HG02840 (cell line): ENCODE measurements around the gene MESD.

Source experiments
- ATAC-seq: cut with Tn5 transposase; IDR thresholded peaks from one replicate; pipeline ENCODE4 v1.9.1; 2021; ENCODE audit warnings: mild to moderate bottlenecking, moderate library complexity, moderate number of reproducible peaks; ENCODE audit not compliant: unreplicated experiment, low FRiP score

MESD gene

DNA sequence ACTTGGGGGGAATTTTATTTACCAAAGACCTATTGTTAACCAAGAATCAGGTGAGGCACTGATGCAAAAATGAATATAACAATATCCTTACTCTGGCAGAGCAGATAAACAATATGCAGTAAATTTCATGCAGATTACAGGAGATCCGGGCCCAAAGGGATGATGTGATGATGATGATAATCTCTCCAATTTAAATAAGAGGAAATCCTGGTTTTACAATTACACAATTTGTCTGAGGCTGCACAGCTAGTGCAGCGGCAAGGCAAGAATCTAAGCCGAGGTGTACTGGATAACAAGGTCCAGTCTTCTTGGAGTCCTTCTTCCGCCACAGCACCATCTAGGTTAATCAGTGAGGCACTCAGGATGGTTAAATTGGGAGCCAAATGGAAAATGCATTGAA lies 2.4 kb upstream of the MESD start:
- no peak for ATAC-seq

DNA sequence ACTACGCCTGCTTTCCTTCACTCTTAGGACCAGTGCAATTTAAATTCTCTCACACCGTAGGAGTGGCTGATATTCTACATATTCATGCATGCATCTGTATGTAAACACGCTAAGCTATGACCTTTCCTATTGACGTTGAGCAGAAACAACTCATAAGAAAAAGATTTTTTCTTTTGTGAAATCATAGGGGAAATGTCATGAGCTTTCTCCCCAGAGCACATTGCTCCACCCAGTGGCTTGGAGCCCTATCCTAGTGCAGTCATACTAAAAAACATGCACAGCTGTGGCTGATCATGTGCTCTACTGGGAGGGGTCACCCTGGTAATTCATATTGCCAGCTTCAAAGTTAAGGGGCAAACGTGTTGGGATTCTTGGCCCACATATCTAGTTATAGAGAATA lies 1.8 kb upstream of the MESD start:
- ATAC-seq, result no peak

DNA sequence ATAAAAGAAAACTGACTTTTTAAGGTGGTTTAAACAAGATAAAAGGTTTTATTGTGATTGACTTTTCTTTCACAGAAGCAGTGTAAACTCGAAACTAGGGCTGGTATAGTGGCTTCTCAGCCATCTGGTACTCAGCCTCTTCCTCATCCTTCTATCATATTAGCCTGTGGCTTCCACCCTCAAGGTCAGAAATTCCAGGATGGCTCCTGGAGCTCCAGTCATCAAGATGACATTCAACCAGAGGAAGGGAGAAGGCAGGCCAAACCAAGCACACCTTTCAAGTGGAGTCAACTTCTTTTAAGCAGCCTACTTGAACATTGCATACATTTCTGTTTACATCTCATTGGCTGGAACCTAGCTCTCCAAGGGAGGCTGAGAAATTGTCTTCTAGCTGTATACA lies 1.3 kb upstream of the MESD start:
- ATAC-seq, result no peak

DNA sequence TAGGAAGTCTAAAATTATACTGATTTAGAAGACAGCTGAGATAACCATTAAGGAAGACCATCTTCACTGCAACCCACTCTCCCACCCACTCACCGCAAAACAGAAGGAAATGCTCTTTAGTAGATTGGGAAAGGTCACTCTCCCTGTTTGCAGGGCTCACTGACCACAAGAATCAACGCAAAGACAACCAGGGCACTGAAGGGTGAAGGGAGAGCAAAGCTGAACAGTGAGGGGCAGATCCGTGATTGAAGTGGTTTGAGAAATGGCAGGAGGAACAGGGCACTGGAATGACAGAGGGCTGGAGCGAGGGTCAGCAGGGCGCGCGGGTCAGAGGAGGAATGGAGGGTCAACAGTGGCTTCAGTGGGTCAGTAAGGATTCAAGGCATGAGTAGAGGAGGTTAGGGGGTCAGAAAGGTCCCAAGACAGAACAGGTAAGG lies 520 bp downstream of the MESD start:
- no peak for ATAC-seq

DNA sequence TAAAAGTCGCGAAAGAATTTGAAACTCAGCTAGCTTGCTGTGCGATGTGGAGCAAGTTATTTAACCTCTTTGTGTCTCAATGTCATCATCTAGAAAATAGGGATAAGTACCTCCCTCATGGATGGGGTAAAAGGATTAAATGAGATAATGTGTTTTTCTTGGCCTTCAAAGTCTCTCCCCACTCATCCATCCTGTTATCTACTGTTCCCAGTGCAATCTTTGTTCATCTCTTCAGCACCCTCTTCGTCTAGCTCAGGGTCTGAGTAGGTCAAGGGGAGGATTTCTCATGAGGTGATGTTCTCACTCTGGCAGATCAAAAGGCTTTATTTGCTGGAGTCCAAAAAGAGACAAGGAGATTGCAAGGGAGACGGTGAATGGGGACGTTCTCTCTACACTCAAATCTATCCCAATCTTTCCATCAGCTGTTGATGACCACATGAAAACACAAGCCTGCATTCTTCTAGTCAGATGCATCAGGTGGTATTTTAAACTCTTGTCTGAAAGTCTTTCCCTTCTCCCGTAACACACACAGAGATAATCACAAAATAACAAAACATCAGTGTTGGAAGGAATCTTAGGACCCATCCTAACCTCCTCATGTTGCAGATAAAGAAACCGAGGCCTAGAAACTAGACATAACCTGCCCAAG lies 1.3 kb downstream of the MESD start:
- ATAC-seq, result no peak

DNA sequence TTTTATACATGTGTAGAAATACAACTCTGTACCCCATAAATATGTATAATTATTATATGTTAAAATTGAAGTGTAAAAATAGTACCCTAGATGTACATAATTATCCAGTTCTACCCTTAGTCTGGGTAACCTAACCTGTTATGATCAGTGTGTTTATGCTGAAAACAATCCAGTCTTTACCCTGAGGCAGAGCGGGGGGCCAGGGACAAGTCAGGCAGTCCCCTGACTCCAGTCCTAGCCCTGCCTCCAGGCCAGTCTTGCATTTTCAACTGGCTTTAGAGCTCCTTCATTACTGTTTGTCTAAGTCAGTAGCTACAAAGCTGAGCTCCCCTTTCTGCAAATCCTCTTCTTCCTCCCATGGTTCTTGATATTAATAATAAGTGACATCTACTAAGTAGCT lies 3.1 kb downstream of the MESD start:
- no peak for ATAC-seq

DNA sequence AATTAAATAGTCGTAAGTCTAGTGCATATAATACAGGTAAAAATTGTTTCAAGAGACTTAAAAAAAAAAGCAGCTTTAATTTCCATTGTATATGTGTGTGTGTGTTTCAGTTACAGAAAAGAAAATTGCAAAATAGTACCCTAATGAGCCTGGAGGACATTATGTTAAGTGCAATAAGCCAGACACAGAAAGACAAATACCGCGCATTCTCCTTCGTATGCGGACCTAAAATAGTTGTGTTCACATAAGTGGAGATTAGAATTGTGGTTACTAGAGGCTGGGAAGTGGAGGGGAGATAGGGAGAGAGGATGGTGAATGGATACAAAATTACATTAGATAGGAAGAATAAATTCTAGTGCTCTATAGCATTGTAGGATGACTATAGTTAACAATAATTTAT lies 3.6 kb downstream of the MESD start:
- no peak for ATAC-seq

DNA sequence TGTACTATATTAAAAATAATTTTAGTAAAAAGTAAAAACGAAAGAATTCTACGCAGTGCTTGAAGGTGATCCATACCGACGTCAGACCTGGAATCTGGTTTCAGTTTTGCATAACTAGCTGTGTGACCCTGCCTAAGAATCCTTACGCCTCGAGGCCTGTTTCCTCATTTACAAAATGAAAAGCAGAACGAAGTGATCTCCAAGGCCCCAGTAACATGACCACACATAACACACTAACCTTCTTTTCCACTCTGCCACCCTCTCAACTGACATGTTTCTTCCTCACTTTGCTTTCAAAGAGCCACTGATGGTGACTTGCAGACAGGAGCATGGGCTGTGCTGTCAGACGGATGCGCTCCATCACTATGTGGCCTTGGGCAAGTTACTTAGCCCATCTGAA lies 4.8 kb downstream of the MESD start:
- ATAC-seq, result no peak

DNA sequence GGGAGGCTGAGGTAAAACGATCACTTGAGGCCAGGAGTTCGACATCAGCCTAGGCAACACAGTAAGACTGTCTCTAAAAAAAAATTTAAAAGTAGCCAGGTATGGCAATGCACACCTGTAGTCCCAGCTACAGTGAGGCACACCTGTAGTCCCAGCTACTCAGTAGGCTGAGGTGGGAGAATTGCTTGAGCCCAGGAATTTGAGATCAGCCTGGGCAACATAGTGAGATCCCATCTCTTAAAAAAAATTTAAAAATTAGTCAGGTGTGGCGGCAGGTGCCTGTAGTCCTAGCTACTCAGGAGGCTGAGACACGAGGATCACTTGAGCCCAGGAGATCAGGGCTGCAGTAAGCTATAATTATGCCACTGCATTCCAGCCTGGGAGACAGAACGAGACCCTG lies 6.8 kb downstream of the MESD start:
- no peak for ATAC-seq

DNA sequence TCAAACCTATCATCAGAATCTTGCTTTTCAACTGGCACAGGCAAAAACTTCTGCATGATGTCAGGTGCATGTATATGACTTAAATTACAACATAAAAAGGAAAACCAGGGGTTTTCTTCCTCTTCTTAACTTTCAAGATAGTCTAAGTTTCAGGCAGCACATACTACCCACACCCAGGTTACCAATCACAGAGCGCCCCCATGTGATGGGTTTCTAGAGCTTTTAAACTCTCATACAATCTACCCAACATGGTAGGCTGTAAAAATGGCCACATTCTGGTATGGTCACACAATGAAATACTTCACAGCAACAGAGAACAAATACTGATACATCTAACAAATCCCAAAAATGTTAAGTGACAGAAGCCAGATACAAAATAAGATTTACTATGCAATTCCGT lies 7.4 kb downstream of the MESD start:
- no peak for ATAC-seq

DNA sequence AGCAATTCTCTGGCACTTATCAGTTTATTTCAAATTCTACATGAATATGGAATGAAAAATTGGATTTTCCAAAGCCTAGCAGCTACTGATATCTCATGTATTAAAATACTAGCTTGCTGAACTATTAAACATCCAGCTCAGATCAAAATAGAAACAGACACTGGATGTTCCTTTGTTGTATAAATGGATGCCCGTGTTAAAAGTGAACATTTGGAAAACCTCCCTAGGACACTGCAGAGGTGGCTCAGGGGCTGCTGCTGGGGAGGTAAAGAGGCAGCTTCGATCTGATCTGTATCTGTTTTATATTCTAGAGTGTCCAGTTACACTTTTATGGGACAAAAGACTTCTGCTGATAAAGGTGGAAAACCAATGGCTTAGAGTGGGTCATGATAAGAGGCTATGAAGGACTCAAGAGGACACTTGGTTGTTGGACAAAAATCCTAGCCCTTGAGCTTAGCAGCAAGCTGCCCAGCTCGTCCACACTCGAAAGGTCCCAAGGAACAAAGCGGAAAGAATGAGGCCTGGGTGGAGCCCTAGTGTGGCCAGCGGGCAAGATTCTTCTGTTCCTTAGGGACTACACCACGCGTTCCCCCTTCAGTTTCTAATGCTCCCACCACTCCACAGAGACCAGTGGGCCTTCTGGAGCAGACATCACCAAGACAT lies 9.9 kb downstream of the MESD start:
- no peak for ATAC-seq

DNA sequence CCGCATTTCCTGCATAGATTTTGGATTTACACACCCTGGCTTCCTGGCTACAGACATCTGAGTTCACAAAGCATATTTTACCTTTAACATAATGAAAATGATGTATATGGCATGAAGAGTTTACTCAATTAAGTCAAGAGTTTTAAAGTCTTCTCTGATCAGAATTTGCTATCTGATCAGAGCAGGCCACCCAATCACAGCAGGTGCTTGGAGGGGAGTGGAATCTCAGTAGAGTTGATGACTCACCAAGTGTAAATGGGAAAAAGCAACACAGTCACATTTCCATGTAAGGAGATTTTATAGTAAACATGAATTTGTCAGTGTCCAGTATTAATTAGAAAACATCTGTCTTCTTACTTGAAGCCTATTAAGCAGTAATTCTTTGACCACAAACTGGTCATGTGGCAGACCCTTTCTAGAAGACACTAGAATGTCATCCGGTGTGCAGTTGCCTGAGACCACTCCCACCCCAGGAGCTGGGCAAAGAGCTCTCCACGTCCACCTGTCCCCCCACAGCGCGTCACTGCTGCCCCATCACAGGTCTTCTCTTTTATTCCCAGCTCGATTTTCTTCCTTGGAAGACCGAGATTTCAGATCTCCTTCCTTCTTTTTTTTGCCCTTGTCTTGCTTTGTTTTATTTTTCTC lies 10.8 kb downstream of the MESD start:
- no peak for ATAC-seq

DNA sequence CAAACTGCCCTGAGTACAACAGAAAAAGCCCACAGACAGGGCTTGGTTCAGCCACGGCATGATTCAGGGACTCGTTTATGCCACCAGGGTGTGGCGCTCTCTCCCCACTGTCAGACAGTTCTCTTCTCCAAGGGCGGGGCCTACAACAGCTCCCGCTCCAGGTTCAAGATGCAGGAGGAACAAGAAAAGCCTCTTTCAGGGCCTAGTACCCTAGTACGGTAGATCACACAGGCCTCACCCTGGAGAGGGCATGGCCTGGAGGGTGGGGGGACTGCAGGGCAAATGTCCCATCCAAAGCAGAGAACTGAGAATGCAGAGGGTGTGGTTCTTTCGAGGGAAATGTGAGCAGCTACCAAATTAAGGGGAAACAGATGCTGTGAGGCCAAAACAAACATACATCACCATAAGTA lies 12.0 kb downstream of the MESD start:
- no peak for ATAC-seq

DNA sequence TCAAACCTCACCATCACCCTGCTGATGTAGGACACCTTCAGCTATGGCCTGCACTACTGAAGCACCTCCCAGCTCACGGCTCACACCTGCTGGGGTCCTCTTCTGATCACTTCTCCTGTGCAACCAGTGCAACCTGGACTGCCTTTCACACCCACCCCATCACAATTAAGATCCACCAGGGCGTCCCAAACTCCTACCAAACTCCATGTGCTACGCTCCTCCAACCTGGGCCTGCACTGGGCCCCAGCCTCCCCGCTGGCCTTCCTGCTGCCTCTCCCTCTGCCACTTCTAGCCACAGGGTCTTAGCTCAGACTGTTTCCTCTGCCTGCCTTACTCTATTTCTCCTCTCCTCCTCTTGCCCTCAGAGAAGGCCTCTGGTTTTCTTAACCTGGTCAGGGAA lies 12.8 kb downstream of the MESD start:
- ATAC-seq, result no peak

DNA sequence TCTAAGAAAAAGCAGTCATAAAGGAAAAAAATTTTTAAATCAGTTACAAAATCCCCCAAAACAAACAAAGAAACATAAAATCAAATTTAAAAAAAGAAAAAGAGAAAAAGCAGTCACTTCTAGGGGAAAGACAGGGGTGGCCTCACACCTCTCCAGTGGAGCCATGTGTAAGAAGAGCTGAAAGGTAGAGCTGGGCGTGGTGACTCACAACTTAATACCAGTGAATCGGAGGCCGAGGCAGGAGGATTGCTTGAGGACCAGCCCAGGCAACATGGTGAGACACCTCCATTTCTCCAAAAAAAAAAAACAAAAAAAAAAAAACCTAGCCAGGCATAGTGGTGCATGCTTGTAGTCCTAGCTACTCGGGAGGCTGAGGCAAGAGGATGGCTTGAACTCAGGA lies 14.7 kb downstream of the MESD start:
- no peak for ATAC-seq

DNA sequence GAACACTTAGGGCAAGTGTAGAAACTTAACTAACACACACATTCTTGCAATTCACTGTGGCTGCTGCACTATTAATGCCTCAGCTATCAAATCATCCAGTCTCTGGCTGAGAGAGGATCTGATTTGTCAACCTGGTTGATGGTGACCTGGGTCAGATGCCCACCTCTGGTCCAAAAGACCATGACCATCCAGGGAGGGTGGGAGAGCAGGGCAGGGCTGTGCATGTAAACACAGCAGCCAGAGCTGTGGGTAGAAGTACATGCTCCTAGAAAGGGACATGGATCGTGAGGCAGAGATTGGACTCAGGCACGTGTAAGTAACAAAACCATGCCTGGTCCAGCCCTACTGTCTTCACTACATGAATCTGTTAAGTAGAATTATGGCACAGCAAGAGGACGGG lies 17.3 kb downstream of the MESD start:
- no peak for ATAC-seq

DNA sequence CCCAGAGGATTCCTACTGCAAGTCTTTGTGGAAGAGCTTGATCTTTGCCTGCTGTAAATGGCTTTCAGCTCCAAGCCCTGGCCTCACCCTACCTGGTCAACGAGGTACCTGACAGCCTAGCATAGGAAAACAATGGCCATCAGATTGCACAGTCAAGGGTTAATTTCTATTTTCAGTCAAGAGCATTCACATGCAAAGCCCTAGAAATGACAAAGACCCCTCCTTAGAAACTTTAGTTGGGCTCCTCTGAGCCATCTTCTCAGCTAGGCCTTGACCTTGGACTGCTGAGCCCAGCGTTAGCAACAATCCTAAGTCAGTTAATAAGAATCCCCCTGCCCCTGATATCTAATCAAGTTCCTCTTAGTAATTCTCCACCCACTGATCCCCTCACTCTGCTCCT lies 18.5 kb downstream of the MESD start:
- no peak for ATAC-seq

DNA sequence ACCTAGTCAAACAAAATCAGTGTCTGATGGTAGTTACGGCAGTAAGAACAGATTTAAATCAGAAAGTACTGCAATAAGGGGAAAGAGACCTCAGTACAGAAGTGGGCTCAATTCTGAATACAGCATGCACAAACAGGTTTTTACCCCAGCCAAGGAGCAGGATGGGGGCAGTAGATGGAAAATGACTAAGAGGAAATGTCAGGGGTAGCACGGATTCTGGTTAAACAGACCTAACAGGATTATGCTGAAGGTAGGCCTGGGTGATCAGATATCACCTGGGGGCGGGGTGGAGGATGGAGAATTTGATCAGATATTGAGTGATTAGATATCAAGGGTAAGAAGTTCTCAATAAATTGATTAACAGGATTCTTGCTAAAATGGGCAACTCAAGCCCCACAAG lies 19.0 kb downstream of the MESD start:
- no peak for ATAC-seq

DNA sequence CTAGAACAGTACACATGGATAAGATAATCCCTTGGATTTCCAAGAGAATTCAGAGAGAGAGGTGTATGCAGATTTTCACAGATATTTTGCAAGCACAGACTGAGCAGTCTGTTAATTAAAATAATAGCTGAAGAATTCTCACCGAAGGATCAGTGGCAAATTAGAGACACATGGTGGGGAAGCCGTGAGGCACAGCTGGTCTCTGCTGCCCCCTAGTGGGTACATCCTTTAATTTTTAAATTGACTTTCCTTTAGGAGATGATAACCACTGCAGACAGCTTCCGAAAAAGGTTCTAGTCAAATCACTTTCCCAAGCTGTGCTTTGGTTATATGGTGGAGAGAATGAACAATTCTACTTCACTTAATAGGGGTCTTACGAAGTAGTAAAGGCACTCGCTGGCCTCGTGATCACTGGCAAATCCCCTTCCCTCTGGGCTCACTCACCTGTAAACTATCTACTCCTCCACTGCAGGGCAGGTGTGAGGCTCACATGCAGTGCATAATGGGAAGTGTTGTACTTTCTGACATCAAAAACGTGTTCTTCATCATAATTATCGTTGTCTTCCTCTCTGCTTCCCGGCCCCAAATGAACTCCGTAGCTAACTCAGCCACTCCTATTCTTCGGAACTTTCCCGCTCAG lies 19.5 kb downstream of the MESD start:
- ATAC-seq, result no peak

DNA sequence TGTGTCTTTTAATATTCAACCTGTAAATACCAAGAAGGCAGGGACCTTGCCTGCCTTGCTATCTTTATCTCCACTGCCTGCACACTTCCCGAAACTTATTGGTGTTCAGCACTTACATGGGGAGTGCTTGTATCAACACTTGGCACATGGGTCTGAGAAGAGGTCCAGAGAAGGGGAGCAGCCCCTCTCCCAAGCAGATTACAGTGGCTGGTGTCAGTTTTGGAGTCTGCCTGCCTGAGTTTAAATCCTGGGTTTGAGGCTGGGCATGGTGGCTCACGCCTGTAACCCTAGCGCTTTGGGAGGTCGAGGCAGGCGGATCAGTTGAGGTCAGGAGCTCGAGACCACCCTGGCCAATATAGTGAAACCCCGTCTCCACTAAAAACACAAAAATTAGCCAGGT lies 20.3 kb downstream of the MESD start:
- no peak for ATAC-seq

DNA sequence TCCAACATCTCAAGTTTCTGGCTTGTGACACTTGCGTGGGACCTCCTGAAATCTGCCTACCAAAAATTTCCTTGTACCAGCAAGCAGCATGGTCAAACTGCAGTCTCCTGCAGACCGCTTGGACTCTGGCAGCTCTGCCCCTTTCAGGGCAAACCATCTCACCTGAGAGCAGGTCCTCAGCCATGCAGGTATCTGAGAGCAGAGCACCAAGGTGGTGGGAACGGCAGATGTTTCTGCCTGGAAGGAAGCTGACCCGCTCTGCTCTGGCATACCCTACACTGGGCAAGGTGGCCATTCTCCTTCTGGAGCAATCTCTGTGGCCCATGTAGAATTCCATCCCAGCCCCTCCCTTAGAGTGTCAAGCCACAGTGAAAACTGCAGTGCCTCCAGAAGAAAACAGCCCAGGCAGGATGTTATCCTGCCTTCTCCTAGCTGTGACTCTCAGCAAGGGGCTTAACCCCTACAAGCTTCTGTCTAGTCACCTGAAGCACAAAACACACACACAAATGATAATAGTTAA lies 21.6 kb downstream of the MESD start:
- no peak for ATAC-seq
